GM04504 (cell line): ENCODE results near the gene TIPARP.
"Not testable (repeated sequence)": the region's sequence is repeated elsewhere in the genome, so short reads cannot be mapped to it uniquely, and the experiment has no call there.

Source experiments
- DNase-seq: peaks from one replicate; pipeline ENCODE4 v3.0.0-alpha.2; 2012; ENCODE audit warnings: low read depth

TIPARP gene

GRCh38 chr3:156649681-156650080 is 24.7 kb upstream of the TIPARP start:
- no peak for DNase-seq

GRCh38 chr3:156652661-156653060 is 21.7 kb upstream of the TIPARP start:
- DNase-seq = not testable (repeated sequence)

DNA sequence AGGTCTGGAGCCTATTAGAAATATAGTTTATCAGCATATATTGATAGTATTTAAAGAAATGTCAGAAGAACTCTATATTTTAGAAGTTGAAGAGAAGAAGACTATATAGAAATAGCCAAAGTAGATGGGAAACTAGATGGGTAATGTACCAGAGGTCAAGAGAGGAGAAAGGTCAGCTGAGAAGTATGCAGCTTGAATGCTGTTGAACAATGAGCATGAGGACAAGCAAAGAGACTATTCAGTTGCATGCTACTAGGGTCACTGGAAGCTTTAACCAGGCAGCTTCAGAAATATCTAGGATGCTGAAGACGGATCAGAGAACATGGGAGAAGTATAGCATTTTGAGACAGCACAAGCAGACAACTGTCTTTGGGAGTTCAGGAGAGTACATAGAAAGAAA is 19.6 kb upstream of the TIPARP start:
- DNase-seq = no peak

- no peak for DNase-seq
These were observed 18.4 kb upstream of the TIPARP start for GRCh38 chr3:156655819-156656550.

- DNase-seq = no peak
These were observed 16.9 kb upstream of the TIPARP start for GRCh38 chr3:156657440-156657839.

GRCh38 chr3:156657862-156658731 is 16.3 kb upstream of the TIPARP start:
- DNase-seq = no peak

GRCh38 chr3:156658732-156659090 is 15.7 kb upstream of the TIPARP start:
- DNase-seq = no peak

- no peak for DNase-seq
These were observed 15.1 kb upstream of the TIPARP start for GRCh38 chr3:156659260-156659659.

GRCh38 chr3:156661155-156661554 is 13.2 kb upstream of the TIPARP start:
- DNase-seq = no peak

- no peak for DNase-seq
These were observed 10.2 kb upstream of the TIPARP start for GRCh38 chr3:156664011-156664830.

GRCh38 chr3:156664831-156665178 is 9.6 kb upstream of the TIPARP start:
- DNase-seq = no peak

- no peak for DNase-seq
These were observed 9.1 kb upstream of the TIPARP start for GRCh38 chr3:156665291-156665690.

GRCh38 chr3:156666073-156666472 is 8.3 kb upstream of the TIPARP start:
- DNase-seq = no peak

DNA sequence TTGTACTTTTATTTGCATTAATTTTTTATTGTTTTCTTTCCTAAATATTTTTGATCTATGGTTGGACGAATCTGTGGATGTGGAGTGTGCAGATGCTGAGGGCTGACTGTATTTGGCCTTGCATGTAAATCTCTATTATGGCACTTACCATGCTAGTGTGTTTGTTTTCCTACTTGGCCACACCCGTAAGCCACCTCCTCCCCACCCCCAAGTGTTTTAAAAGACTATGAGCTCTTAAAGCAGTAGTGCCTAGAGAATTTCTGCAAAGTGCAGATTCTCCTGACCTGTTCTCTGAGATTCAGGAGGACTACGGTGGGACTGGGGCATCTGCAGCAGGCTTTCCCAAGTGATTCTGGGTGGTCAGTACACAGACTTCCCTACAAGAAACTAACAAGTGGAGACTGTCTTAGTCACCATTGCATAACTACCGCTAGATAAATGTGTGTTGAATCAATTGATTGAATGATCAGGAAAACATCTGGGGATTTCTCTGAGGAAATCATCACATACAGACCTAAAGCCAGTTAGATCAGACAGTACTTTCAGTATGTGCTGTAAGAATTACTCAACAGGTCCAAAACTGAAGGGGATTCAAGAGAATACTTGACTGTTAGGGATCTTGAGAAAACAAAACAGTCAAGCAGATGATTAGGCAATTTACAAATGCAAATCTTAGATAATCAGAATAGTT is 6.2 kb upstream of the TIPARP start:
- no peak for DNase-seq

DNA sequence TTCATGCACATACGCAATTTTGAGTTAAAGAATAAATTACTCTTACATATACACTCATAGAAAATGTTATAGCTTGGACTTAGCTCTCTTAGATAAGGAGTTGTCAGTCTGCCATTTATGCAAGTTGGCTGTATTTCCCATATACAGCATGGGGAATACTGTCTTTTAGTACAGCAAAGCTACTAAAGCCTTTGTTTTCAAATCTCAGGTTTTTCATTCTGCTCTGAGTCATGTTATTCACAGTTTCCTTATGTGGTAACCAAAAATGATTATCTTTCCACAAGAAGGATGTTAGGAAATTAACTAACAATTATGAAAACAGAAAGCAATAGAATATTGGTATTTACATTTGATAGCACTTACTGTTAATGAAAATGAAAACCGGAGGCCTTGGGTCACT is 4.3 kb upstream of the TIPARP start:
- DNase-seq = no peak

- no peak for DNase-seq
These were observed 3.7 kb upstream of the TIPARP start for GRCh38 chr3:156670652-156671051.

GRCh38 chr3:156673732-156674045 is 701 bp upstream of the TIPARP start:
- no peak for DNase-seq

- DNase-seq = no peak
These were observed 780 bp downstream of the TIPARP start for GRCh38 chr3:156674911-156675829.

- DNase-seq = peak; percentile 84
These were observed 1.7 kb downstream of the TIPARP start for GRCh38 chr3:156675830-156676767.
